LNCaP clone FGC (cell line): Measurements from ENCODE around the gene IL6ST.
"Not testable (repeated sequence)": the region's sequence is repeated elsewhere in the genome, so short reads cannot be mapped to it uniquely, and the experiment has no call there.

Experiments
- DNase-seq: peaks from one replicate; pipeline ENCODE4 v3.0.0-alpha.2; 2011; ENCODE audit warnings: low read depth
- H3K4me3 ChIP-seq: 2 replicates; pipeline ENCODE4 v1.5.1; 2011; ENCODE audit warnings: mild to moderate bottlenecking, low read depth, low read length, control low read depth
- TF ChIP-seq, protein P1 (sequence below): IDR thresholded peaks from 2 replicates; pipeline ENCODE4 v1.5.1; 2012; ENCODE audit warnings: mild to moderate bottlenecking; ENCODE audit not compliant: control insufficient read depth, insufficient read depth; ENCODE audit errors: extremely low read depth

IL6ST gene

DNA sequence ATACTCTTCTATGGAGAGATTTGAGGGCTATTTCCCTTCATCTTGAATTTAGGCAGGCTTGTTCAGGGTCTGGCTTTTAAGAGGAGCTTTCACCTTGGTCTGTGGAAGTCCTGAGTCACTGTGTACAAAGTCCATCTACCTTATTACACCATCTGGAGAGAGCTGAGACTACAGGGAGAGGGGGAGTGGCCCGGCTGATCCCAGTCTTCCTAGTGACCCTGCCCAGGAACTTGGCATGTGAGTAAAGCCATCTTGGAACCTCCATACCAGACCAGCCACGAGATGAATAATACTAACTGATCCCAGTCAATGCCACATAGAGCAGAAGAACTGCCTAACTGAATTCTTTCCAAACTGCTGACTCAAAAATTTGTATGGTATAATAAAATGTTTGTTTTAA lies 8.4 kb upstream of the IL6ST start:
- no peak for DNase-seq
- TF ChIP-seq, protein P1, sequence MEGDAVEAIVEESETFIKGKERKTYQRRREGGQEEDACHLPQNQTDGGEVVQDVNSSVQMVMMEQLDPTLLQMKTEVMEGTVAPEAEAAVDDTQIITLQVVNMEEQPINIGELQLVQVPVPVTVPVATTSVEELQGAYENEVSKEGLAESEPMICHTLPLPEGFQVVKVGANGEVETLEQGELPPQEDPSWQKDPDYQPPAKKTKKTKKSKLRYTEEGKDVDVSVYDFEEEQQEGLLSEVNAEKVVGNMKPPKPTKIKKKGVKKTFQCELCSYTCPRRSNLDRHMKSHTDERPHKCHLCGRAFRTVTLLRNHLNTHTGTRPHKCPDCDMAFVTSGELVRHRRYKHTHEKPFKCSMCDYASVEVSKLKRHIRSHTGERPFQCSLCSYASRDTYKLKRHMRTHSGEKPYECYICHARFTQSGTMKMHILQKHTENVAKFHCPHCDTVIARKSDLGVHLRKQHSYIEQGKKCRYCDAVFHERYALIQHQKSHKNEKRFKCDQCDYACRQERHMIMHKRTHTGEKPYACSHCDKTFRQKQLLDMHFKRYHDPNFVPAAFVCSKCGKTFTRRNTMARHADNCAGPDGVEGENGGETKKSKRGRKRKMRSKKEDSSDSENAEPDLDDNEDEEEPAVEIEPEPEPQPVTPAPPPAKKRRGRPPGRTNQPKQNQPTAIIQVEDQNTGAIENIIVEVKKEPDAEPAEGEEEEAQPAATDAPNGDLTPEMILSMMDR = no peak
- H3K4me3 ChIP-seq = no peak overlapping the region

DNA sequence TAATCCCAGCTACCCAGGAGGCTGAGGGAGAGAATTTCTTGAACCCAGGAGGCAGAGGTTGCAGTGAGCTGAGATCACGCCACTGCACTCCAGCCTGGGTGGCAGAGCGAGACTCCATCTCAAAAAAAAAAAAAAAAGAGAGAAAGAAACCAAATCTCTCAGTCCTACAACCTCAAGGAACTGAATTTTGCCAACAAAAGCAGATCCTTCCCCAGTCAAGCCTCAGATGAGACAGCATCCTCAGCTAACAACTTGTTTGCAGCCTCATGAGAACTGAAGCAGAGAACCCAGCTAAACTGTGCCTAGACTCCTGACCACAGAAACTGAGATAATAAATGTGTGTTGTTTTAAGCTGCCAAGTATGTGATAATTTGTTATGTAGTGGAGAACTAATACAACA lies 7.5 kb upstream of the IL6ST start:
- TF ChIP-seq, protein P1 = no peak
- no peak overlapping the region for H3K4me3 ChIP-seq
- no peak for DNase-seq

DNA sequence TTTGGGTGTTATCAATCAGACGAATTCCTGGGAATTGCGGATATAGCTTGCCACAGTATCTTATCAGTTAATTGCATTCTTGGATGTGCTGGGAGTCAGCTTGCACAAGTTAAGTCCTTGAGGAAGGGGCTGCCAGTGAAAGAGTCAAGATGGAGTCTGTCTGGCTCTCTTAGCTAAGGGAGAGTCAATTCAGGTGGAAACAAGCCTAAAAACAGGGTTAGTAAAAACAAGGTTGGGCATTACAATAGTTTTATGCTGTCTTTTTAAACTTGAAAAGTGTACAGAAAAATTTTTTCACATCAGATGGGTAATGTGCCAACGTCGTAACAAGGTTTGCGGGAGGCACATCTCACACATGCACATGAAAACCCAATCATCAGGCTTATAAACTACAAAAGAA lies 5.5 kb upstream of the IL6ST start:
- H3K4me3 ChIP-seq, DNase-seq: not testable (repeated sequence)

DNA sequence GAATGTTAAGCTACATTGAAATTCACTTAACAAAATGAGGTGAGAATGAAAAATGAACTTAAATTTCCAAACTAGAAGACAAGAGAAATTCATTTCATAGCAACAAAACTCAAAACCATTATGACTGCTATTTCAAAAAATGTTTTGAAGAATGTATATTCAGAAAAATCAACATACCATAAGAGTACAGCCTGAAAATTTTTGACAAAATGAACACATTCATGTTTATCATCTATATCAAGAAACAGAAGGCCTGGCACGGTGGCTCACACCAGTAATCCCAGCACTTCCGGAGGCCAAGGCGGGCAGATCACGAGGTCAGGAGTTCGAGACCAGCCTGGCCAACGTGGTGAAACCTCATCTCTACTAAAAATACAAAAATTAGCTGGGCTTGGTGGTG lies 4.2 kb upstream of the IL6ST start:
- no peak for DNase-seq
- no peak overlapping the region for H3K4me3 ChIP-seq
- TF ChIP-seq, protein P1 = no peak

DNA sequence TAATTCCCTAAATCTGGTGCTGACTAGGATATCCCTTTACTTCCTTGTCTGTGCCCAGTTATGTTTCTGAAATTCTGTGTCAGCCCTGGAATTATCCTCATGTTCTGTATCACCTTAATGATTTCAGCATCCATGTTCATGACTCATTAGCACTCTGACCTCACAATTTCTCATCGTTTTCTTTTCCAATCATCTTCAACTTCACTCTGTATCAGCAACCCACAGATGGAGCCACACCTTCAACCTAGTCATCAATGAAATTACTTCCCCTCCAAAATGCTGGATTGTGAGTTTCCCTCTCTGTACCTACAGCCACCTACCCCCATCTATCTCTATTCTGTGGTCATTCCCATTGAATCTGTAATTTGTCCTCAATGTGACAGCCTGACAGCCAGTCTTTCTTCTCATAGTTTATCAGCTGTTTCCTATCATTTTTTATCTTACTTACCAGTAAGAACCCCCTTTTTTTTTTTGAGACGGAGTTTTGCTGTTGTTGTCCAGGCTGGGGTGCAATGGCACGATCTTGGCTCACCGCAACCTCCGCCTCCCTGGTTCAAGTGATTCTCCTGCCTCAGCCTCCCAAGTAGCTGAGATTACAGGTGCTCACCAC lies 3.1 kb upstream of the IL6ST start:
- TF ChIP-seq, protein P1 = no peak
- H3K4me3 ChIP-seq = no peak overlapping the region
- DNase-seq = no peak

DNA sequence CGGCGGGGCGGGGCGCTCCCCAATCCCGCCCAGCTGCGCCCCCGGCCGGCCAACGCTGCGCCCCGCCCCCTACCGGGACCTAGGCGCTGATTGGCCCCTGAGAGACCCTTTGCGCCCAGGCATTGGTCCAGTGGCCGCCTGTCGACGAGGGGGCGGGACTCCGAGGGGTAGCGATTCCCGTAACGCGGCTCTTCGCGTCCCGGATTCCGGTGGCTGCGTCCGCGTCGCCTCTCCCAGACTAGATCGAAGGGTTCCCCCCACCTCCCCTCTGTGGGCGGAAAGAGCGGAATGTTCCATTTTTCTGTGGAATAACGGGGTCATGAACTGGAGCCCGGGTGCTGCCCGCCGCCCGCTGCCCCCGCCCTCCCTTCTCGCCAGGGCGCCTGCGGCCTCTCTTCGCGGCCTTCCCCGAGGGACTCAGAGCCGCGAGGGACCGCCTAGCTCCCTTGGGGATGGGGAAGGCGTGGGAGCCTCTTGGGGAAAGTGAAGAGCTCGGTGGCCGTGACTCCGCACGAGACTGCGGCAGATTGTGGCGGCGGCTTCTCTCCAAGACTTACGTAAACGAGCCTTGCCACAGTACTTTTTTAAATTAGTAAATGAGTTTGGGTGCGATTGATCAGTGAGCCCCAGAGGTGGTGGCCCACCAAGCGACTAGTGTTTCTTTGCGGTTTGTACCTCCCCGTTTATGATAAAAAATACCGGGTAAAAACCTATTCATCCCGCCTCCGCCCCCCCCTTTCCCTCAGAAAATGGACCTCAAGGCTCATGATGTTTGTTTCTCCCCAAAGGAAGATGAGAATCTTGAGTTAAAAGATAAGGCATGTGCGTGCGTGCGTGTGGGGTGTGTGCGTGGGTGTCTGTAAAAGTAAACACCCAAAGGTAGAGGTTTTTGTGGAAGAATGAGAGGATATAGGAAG lies 493 bp upstream of the IL6ST start:
- peak; percentile 78 for DNase-seq
- peak overlapping the region; percentile 89 for H3K4me3 ChIP-seq

More for the DNA sequence above, 493 bp upstream of the IL6ST start:
- TF ChIP-seq, protein P1 = peak; percentile 18; the same call in 1 of the 2 replicates
